Duodenal mucosa (tissue), 2 donors: Measurements from ENCODE around the gene ZNF584.
"Not testable (repeated sequence)": the region's sequence is repeated elsewhere in the genome, so short reads cannot be mapped to it uniquely, and the experiment has no call there.

Experiments used
- H3K27ac ChIP-seq: one replicate; pipeline ENCODE4 v1.7.0; 2013; ENCODE audit warnings: low read depth, low read length
- H3K27me3 ChIP-seq, 2 donors: one replicate each; pipeline ENCODE4 v1.7.0; 2013; ENCODE audit warnings: low read length in 2 of 2, control low read depth in 1 of 2; ENCODE audit not compliant: insufficient read depth in 2 of 2, control insufficient read depth in 1 of 2
- H3K36me3 ChIP-seq, 2 donors: one replicate each; pipeline ENCODE4 v1.7.0; 2013; ENCODE audit warnings: low read length in 2 of 2, control low read depth in 1 of 2; ENCODE audit not compliant: insufficient read depth in 2 of 2, control insufficient read depth in 1 of 2
- H3K4me1 ChIP-seq, 2 donors: one replicate each; pipeline ENCODE4 v1.7.0; 2013; ENCODE audit warnings: low read length in 2 of 2, control low read depth in 1 of 2; ENCODE audit not compliant: insufficient read depth in 2 of 2, control insufficient read depth in 1 of 2
- H3K4me3 ChIP-seq, 2 donors: one replicate each; pipeline ENCODE4 v1.7.0; 2013; ENCODE audit warnings: low read length in 2 of 2, low read depth in 1 of 2
- H3K9ac ChIP-seq, 2 donors: one replicate each; pipeline ENCODE4 v1.7.0; 2013; ENCODE audit warnings: low read length in 2 of 2, low read depth in 1 of 2
- H3K9me3 ChIP-seq, 2 donors: one replicate each; pipeline ENCODE4 v1.7.0; 2013; ENCODE audit warnings: low read length in 2 of 2, control low read depth in 1 of 2; ENCODE audit not compliant: control insufficient read depth in 1 of 2

Gene ZNF584

DNA sequence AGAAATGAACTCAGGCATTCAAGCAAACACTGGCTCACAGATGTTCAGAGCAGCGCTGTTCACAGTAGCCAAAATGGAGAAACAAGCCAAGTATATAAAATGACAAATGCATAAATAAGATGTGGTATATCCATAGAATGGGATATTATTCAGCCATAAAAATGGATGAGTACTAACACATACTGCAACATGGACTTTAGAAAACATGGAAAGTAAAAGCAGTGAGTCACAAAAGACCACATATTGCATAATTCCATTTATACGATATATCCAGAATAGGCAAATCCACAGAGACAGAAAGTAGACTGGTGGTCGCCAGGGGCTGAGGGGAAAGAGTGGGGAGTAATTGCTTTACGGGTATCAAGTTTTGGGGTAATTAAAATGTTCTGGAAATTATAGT, 34.2 kb upstream of the ZNF584 start:
- Histone ChIP-seq H3K27me3 (no peaks in the 10 kb centered on the region), H3K27ac (no peak overlapping the region), H3K4me3 (no peak overlapping the region), H3K4me1 (peaks cover 0 to 3% of the 10 kb centered on the region in 2 donors), H3K9ac (no peak overlapping the region), H3K36me3 (no peaks in the 10 kb centered on the region), H3K9me3 (no peaks in the 10 kb centered on the region)

DNA sequence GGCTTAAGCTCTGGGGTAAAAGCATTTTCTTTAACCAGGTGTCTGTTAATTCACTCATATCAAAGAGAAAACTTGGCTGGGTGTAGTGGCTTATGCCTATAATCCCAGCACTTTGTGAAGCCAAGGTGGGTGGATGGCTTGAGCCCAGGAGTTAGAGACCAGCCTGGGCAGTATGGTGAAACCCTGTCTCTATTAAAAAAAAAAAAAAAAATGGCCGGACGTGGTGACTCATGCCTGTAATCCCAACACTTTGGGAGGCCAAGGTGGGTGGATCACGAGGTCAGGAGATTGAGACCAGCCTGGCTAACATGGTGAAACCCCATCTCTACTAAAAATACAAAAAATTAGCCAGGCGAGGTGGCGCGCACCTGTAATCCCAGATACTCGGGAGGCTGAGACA, 31.7 kb upstream of the ZNF584 start:
- H3K36me3 ChIP-seq, H3K9ac ChIP-seq, H3K4me3 ChIP-seq, H3K9me3 ChIP-seq, H3K27me3 ChIP-seq, H3K27ac ChIP-seq: not testable (repeated sequence)
- H3K4me1 ChIP-seq = peaks cover 10 to 16% of the 10 kb centered on the region in 2 donors

DNA sequence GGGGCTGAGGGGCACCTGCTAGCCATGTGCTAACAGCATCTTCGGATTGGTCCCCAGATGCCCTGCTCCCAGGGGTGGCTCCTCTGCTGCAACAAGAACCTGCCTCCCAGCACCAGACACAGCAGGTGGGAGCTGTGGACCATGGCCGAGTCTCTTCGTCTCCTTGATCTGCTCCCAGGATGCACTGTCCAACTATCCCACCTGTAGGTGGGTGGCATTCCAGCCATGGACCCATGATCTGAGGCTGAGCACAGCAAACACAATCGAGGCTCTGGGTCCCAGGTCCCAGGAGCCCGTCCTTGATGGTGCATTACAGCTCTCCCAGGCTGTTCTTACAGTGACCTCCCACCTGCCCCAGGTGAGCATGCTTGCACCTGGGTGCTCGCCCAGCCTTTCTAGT, 29.2 kb upstream of the ZNF584 start:
- Histone ChIP-seq H3K9ac (no peak overlapping the region), H3K4me3 (no peak overlapping the region), H3K4me1 (peaks cover 15 to 22% of the 10 kb centered on the region in 2 donors), H3K27ac (no peak overlapping the region), H3K9me3 (no peaks in the 10 kb centered on the region), H3K27me3 (no peaks in the 10 kb centered on the region), H3K36me3 (no peaks in the 10 kb centered on the region)

DNA sequence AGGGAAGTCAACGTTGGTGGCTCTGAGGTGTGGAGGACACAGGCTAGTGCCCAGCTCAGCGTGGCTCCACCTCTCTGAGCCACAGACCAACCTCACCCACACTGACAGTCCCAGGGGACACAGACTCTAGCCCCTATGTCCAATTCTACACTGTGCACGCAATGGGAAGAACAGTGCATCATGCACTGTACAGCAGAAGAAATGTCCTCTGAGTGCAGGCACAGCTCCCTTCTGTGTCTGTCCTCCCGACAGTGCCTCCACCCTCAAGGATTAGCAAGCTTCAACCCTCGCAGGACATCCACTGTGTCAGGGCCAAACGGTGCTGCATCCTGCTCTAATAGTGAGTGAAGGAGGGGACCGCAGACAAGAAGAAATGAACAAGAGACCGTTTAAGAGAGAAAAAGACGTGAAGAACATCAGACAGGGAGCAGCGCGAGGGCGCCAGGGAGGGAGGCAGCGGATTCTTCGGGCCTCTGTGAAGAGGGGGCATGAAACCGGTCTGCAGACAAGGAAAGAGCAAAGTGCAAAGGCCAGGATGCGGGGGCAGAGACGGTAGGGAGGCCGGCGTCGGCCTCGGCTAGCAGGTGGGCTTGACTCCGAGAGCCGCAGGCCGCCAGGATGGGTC, 28.3 kb upstream of the ZNF584 start:
- Histone ChIP-seq H3K36me3 (no peaks in the 10 kb centered on the region), H3K4me1 (peaks cover 15 to 24% of the 10 kb centered on the region in 2 donors), H3K9ac (peak overlapping the region; percentile 71 to 88), H3K4me3 (peak overlapping the region; percentile 85 to 90), H3K27ac (peak overlapping the region; percentile 84), H3K9me3 (no peaks in the 10 kb centered on the region), H3K27me3 (no peaks in the 10 kb centered on the region)

DNA sequence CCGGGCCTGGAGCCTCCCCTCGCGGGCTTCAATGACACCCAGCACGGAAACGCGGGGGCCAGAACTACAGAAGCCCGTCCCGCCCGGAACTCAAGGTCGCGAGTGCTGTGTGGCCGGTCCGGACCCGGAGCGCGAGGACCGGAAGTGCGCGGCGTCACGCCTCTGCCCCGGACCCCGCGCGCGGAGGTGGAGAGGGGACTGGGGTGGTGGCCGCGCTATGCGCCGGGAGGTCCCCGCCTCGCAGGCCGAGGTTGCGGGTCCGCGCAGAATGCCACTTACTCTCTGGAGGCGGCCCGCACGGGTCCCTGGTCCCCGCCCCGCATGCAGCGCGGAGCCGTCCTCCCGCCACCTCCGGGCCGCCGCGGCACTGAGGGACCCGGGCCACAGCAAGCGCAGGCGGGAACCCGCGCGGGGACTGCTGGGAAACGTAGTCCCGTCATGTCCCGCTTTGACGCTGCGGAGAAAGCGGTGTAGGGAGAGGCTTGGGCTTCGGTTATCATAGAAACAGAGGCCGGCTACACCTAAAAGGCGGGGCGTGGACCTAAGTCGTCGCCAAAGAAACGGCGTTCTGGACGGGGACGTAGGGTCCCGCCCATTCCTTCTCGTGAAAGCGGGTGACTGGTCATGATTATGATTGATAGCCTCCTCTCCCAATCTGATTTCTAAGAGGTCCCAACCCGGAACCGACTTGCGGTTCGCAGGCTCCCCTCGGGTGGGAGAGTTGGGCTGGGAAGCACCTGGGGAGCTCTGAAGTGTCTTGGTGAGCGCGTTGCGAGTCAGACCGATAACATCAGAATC, 27.6 kb upstream of the ZNF584 start, which contains the start of gene ZNF837:
Gene ZNF837, minus strand, starts transcription at position 369 of the 798 bp plus-strand sequence. CDS start 11,698 bp downstream, outside the sequence.
- Histone ChIP-seq H3K4me1 (peaks cover 19 to 31% of the 10 kb centered on the region in 2 donors), H3K27me3 (no peaks in the 10 kb centered on the region), H3K36me3 (no peaks in the 10 kb centered on the region), H3K4me3 (peak within 1 kb of the TSS; percentile 85 to 90), H3K9ac (peak within 1 kb of the TSS; percentile 72 to 88), H3K9me3 (no peaks in the 10 kb centered on the region), H3K27ac (peak within 1 kb of the TSS; percentile 84)

DNA sequence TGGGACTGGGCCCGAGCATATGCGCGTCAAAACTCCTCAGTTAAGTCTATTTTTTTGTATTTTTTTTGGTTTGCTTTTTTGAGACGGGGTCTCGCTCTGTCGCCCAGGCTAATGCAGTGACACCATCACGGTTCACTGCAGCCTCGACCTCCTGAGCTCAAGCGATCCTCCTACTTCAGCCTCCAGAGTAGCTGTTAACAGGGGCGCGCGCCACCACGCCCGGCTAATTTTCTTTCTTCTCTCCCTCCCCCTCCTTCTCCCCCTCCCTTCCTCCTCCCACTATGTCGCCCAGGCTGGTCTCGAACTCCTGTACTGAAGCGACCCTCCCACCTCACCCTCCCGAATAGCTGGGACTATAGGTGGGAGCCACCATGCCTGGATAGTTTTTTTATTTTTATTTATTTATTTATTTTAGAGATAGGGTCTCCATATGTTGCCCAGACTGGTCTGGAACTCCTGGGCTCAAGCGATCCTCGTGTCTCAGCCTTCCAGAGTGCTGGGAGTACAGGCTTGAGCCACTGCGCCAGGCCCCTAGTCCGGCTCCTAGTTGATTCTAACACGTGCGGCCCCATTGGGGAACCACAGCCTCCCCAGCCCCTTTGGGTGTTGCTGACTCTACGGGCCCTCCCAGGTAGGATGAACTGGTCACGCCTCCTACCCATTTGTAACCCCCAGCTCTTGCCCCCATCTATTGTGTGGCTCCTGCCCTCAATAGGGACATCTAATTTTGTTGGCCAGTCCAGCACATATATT, 26.8 kb upstream of the ZNF584 start:
- H3K4me3 ChIP-seq = peak overlapping the region; percentile 76 to 90
- H3K27me3 ChIP-seq = no peaks in the 10 kb centered on the region
- H3K9ac ChIP-seq = peak overlapping the region; percentile 72 to 76
- H3K4me1 ChIP-seq = peaks cover 23 to 34% of the 10 kb centered on the region in 2 donors
- H3K27ac ChIP-seq = peak overlapping the region; percentile 75
- no peaks in the 10 kb centered on the region for H3K9me3 ChIP-seq
- no peaks in the 10 kb centered on the region for H3K36me3 ChIP-seq

DNA sequence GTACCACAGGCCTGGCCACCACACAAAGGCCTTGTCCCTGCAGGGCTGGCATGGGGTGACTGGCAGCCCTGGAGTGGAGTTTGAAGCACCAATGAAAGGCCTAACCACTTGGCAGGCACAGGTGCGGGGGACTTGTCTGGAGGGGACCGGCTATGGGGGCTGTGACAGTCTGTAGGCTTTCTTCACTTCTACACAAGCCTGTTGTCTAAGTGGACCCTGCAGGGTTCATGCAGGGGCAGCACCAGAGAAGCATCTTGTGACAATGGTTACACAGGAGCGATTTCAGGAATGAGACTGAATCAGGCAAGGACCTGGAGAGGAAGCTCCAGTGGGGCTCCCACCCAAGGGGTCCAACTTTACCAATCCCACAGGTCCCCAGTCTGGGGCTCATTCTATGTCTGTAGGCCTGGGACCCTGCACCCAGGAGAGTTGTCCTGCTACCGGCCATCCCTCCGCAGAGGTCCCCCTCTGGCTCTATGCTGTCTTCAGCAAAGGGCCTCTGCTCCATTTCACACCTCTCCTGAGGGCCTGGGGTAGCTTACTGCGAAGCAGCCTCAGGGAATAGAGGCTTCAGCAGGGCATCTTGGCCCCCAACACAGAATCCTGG, 25.3 kb upstream of the ZNF584 start:
- no peak overlapping the region for H3K27ac ChIP-seq
- H3K4me1 ChIP-seq = peaks cover 28 to 42% of the 10 kb centered on the region in 2 donors
- H3K9ac ChIP-seq = no peak overlapping the region
- no peaks in the 10 kb centered on the region for H3K27me3 ChIP-seq
- no peaks in the 10 kb centered on the region for H3K9me3 ChIP-seq
- peaks cover 0 to 1% of the 10 kb centered on the region in 2 donors for H3K36me3 ChIP-seq
- no peak overlapping the region for H3K4me3 ChIP-seq

DNA sequence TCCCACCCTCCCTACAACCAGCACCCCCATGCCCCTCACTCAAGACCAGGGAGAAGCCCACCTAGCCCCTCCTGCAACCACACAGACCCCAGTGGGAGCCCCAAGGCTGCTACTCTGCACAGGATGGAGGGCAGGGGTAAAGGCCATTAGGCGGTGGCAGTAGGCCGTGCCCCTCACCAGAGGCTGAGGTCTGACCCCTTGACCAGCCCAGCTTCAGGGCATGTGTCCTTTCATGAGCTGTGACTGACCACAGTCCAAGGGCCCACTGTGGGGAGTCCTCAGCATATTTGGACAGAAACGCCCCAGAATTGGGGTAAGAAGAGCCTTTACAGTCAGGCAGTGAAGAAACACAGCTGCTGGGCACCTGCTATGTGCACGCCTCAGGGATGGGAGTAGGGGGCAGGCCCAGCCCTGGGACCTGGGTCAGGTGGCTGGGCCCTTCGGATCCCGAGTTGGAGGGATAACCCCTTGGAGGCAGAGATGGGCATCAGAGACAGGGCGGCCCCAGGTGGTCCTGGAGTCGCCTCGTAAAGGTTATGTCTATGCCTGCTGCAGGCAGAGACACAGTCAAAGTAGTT, 23.0 kb upstream of the ZNF584 start:
- no peaks in the 10 kb centered on the region for H3K27me3 ChIP-seq
- H3K9me3 ChIP-seq = no peaks in the 10 kb centered on the region
- H3K27ac ChIP-seq = no peak overlapping the region
- H3K36me3 ChIP-seq = peaks cover 0 to 13% of the 10 kb centered on the region in 2 donors
- H3K4me1 ChIP-seq = peaks cover 27 to 40% of the 10 kb centered on the region in 2 donors
- H3K4me3 ChIP-seq = peak overlapping the region; percentile 90 to 96
- H3K9ac ChIP-seq = peak overlapping the region; percentile 71 to 95

DNA sequence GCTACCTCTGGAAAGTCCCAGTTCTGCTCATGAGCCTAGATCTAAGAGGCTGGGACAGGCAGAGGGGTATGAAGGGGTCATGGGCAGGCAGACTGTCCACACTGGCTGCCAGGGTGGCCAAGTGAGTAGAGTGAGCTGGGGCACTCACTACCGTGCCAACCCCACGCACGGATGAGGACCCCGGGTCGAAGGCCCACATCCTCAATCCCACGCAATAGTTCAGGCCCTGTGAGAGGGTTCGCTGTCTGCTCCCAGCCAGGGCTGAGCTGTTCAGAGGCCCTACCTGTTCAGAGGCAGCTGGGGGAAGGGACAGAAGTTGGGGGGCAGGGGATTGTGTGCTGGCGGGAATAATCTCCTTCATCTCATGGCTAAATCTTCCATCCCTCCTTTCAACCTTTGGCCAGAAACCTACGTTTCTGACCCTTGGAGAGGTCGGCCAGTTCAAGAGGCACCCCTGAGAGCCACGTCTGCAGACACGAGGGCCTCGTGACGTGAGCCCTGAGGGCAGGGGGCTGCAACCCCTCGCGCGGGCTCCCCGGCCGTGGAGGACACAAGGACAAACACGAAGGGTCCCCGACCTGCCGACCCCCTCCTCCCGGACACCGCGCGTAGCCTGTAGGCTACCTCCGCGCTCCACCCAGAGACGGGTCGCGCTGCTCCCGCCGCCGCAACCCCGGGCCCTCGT, 22.4 kb upstream of the ZNF584 start:
- no peaks in the 10 kb centered on the region for H3K9me3 ChIP-seq
- peaks cover 27 to 40% of the 10 kb centered on the region in 2 donors for H3K4me1 ChIP-seq
- H3K27me3 ChIP-seq = no peaks in the 10 kb centered on the region
- peaks cover 5 to 18% of the 10 kb centered on the region in 2 donors for H3K36me3 ChIP-seq
- H3K27ac ChIP-seq = peak overlapping the region; percentile 98
- H3K9ac ChIP-seq = peak overlapping the region; percentile 71 to 95
- H3K4me3 ChIP-seq = peak overlapping the region; percentile 90 to 96
